Activated CD8-positive, alpha-beta memory T cell treated with anti-CD3 and anti-CD28 coated beads, Interleukin-2, amount 50 U/mL, for 48 hours (primary cell): ENCODE data around the gene PPFIA2.
"Not testable (repeated sequence)": the region's sequence is repeated elsewhere in the genome, so short reads cannot be mapped to it uniquely, and the experiment has no call there.

Source experiments
- DNase-seq: peaks from one replicate; pipeline ENCODE4 v3.0.0-alpha.2; 2020

PPFIA2 gene

GRCh38 chr12:81255456-81255855, 503.7 kb downstream of the PPFIA2 start:
- no peak for DNase-seq

GRCh38 chr12:81253360-81253759, 505.8 kb downstream of the PPFIA2 start:
- DNase-seq, result no peak

- DNase-seq, result no peak
Measured at GRCh38 chr12:81252228-81252627, 506.9 kb downstream of the PPFIA2 start.

- no peak for DNase-seq
Measured at GRCh38 chr12:81249976-81250375, 509.2 kb downstream of the PPFIA2 start.

GRCh38 chr12:81245907-81246570, 513.1 kb downstream of the PPFIA2 start:
- DNase-seq, result no peak

GRCh38 chr12:81245458-81245857, 513.7 kb downstream of the PPFIA2 start:
- no peak for DNase-seq

- DNase-seq, result no peak
Measured at GRCh38 chr12:81231574-81232368, 527.4 kb downstream of the PPFIA2 start.

GRCh38 chr12:81229759-81230158, 529.4 kb downstream of the PPFIA2 start:
- DNase-seq, result no peak

- no peak for DNase-seq
Measured at GRCh38 chr12:81224626-81225025, 534.5 kb downstream of the PPFIA2 start.

- DNase-seq, result no peak
Measured at GRCh38 chr12:81222846-81223592, 536.1 kb downstream of the PPFIA2 start.

- no peak for DNase-seq
Measured at GRCh38 chr12:81221681-81222080, 537.5 kb downstream of the PPFIA2 start.

GRCh38 chr12:81216739-81217138, 542.4 kb downstream of the PPFIA2 start:
- no peak for DNase-seq

- DNase-seq, result no peak
Measured at GRCh38 chr12:81212996-81213696, 546.0 kb downstream of the PPFIA2 start.

GRCh38 chr12:81211306-81211705, 547.8 kb downstream of the PPFIA2 start:
- DNase-seq, result no peak

GRCh38 chr12:81209772-81210225, 549.4 kb downstream of the PPFIA2 start:
- DNase-seq, result not testable (repeated sequence)

GRCh38 chr12:81209012-81209411, 550.1 kb downstream of the PPFIA2 start:
- DNase-seq, result no peak

- DNase-seq, result no peak
Measured at GRCh38 chr12:81208187-81208911, 550.8 kb downstream of the PPFIA2 start.
